Measurements from ENCODE around the gene AKNA. TPM values are rescaled to one million over a fixed set of nuclear protein-coding genes. Genes with fewer than 3 reads are reported as not detected.

AKNA gene
- total RNA-seq, 1 donor from 2014 or later = 16.0 TPM

DNA sequence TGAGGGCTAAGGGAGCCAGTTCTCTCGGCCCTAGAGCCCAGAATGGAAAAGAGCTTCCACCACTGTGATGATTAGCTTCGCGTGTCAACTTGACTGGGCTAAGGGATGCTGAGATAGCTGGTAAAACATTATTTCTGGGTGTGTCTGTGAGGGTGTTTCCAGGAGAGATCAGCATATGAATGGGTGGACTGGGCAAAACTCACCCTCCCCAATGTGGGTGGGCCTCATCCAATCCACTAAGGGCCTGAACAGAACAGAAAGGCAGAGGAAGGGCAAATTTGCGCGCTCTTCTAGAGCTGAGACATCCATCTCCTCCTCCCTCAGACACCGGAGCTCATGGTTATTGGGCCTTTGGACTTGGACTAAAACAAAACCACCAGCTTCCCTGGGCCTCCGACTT is 20.9 kb upstream of the AKNA start:
- no peak overlapping the region for H2AFZ ChIP-seq (ENCODE audit: low read depth, low read length)
- no peak overlapping the region for H3K9ac ChIP-seq (ENCODE audit: low read length)
- TF ChIP-seq EZH2 (IDR thresholded peaks at IDR 0.05; ENCODE audit: insufficient read depth, low read length) = no peak
- TF ChIP-seq, protein P1, sequence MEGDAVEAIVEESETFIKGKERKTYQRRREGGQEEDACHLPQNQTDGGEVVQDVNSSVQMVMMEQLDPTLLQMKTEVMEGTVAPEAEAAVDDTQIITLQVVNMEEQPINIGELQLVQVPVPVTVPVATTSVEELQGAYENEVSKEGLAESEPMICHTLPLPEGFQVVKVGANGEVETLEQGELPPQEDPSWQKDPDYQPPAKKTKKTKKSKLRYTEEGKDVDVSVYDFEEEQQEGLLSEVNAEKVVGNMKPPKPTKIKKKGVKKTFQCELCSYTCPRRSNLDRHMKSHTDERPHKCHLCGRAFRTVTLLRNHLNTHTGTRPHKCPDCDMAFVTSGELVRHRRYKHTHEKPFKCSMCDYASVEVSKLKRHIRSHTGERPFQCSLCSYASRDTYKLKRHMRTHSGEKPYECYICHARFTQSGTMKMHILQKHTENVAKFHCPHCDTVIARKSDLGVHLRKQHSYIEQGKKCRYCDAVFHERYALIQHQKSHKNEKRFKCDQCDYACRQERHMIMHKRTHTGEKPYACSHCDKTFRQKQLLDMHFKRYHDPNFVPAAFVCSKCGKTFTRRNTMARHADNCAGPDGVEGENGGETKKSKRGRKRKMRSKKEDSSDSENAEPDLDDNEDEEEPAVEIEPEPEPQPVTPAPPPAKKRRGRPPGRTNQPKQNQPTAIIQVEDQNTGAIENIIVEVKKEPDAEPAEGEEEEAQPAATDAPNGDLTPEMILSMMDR (IDR thresholded peaks at IDR 0.05; ENCODE audit: insufficient read depth, low read depth, low read length) = no peak
- Mint-ChIP-seq H3K4me3 (ENCODE audit: unreplicated experiment) (no peak overlapping the region), H3K27ac (ENCODE audit: unreplicated experiment) (no peak overlapping the region), H3K27me3 (ENCODE audit: low read depth, unreplicated experiment) (peaks cover 9% of the 10 kb centered on the region), H3K9me3 (ENCODE audit: unreplicated experiment) (no peaks in the 10 kb centered on the region), H3K36me3 (ENCODE audit: low read depth, unreplicated experiment) (peaks cover 5% of the 10 kb centered on the region), H3K4me1 (ENCODE audit: low read depth, unreplicated experiment) (peaks cover 28% of the 10 kb centered on the region)
- no peak overlapping the region for H3K27ac ChIP-seq (ENCODE audit: low read depth, low read length)
- no peaks in the 10 kb centered on the region for H3K79me2 ChIP-seq (ENCODE audit: insufficient read depth, low read length)
- no peak for FAIRE-seq
- no peaks in the 10 kb centered on the region for H3K36me3 ChIP-seq (ENCODE audit: insufficient read depth, low read length)
- no peaks in the 10 kb centered on the region for H4K20me1 ChIP-seq (ENCODE audit: insufficient read depth, low read length)
- no peak overlapping the region for H3K4me3 ChIP-seq (ENCODE audit: insufficient read depth, low read depth, low read length)
- peaks cover 7% of the 10 kb centered on the region for H3K27me3 ChIP-seq (ENCODE audit: insufficient read depth, low read length)
- peaks cover 2% of the 10 kb centered on the region for H3K4me1 ChIP-seq (ENCODE audit: insufficient read depth, low read length)
- H3K4me2 ChIP-seq (ENCODE audit: low read length) = no peak overlapping the region
- DNase-seq (ENCODE audit: low read depth) = no peak
- H3K9me3 ChIP-seq (ENCODE audit: insufficient read depth, low read depth, low read length) = no peaks in the 10 kb centered on the region

DNA sequence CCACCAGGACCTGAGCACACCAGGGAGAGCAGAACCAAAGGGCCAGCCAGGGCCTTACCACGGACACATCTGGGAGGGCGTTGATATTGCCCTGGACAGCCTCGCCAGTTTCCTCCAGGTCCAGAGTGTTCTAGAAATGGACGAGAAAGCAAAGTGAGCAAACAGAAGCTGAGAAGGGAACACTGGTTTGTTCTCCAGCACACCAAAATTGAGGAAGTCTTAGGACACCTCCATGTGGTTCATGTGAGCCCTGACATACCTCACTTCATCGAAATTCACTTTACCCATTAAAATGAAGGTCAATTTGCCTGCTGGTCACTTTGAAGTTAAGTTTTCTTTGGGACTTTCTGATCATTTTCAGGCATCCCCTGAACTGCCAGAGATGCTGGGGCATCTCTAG is 20.1 kb upstream of the AKNA start:
- no peaks in the 10 kb centered on the region for H4K20me1 ChIP-seq (ENCODE audit: insufficient read depth, low read length)

DNA sequence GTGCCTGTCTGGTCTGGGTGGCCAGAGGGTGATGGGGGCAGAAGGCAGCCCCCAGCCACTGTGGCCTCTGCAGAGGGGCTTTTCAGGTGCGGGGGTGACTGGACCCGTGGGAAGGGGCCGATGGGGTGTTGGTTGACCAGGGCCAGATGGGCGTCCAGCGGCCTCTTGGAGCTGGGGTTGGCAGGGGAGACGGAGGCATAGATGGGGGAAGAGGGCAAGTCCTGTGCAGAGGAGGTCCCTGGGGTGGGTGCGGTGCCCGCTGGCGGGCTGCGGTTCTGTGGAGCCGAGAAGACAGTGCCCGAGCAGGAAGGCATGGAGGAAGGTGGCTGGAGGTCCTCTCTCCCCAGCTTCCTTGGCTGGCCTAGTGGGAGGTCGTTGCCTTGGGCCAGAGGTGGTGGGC is 18.7 kb upstream of the AKNA start:
- Mint-ChIP-seq H3K36me3 (ENCODE audit: low read depth, unreplicated experiment) (peaks cover 8% of the 10 kb centered on the region), H3K4me3 (ENCODE audit: unreplicated experiment) (no peak overlapping the region), H3K9me3 (ENCODE audit: unreplicated experiment) (no peaks in the 10 kb centered on the region), H3K27ac (ENCODE audit: unreplicated experiment) (no peak overlapping the region), H3K27me3 (ENCODE audit: low read depth, unreplicated experiment) (peaks cover 9% of the 10 kb centered on the region), H3K4me1 (ENCODE audit: low read depth, unreplicated experiment) (peaks cover 25% of the 10 kb centered on the region)
- Histone ChIP-seq H3K4me3 (ENCODE audit: insufficient read depth, low read depth, low read length) (no peak overlapping the region), H3K4me2 (ENCODE audit: low read length) (no peak overlapping the region), H3K27ac (ENCODE audit: low read depth, low read length) (no peak overlapping the region), H3K36me3 (ENCODE audit: insufficient read depth, low read length) (no peaks in the 10 kb centered on the region), H3K79me2 (ENCODE audit: insufficient read depth, low read length) (no peaks in the 10 kb centered on the region), H3K9me3 (ENCODE audit: insufficient read depth, low read depth, low read length) (no peaks in the 10 kb centered on the region), H4K20me1 (ENCODE audit: insufficient read depth, low read length) (no peaks in the 10 kb centered on the region), H3K4me1 (ENCODE audit: insufficient read depth, low read length) (no peaks in the 10 kb centered on the region), H3K9ac (ENCODE audit: low read length) (no peak overlapping the region), H2AFZ (ENCODE audit: low read depth, low read length) (no peak overlapping the region), H3K27me3 (ENCODE audit: insufficient read depth, low read length) (no peaks in the 10 kb centered on the region)
- FAIRE-seq (no peak), DNase-seq (ENCODE audit: low read depth) (no peak)
- TF ChIP-seq, protein P1 (IDR thresholded peaks at IDR 0.05; ENCODE audit: insufficient read depth, low read depth, low read length) = no peak
- no peak for TF ChIP-seq EZH2 (IDR thresholded peaks at IDR 0.05; ENCODE audit: insufficient read depth, low read length)

More for the DNA sequence above, 20.1 kb upstream of the AKNA start:
- H2AFZ ChIP-seq (ENCODE audit: low read depth, low read length) = no peak overlapping the region
- FAIRE-seq (no peak), DNase-seq (ENCODE audit: low read depth) (no peak)
- Mint-ChIP-seq H3K36me3 (ENCODE audit: low read depth, unreplicated experiment) (peaks cover 5% of the 10 kb centered on the region), H3K4me3 (ENCODE audit: unreplicated experiment) (no peak overlapping the region), H3K27ac (ENCODE audit: unreplicated experiment) (no peak overlapping the region), H3K9me3 (ENCODE audit: unreplicated experiment) (no peaks in the 10 kb centered on the region), H3K4me1 (ENCODE audit: low read depth, unreplicated experiment) (peaks cover 25% of the 10 kb centered on the region), H3K27me3 (ENCODE audit: low read depth, unreplicated experiment) (peaks cover 9% of the 10 kb centered on the region)
- peaks cover 7% of the 10 kb centered on the region for H3K27me3 ChIP-seq (ENCODE audit: insufficient read depth, low read length)
- no peak overlapping the region for H3K4me2 ChIP-seq (ENCODE audit: low read length)
- H3K79me2 ChIP-seq (ENCODE audit: insufficient read depth, low read length) = no peaks in the 10 kb centered on the region
- H3K27ac ChIP-seq (ENCODE audit: low read depth, low read length) = no peak overlapping the region
- no peaks in the 10 kb centered on the region for H3K9me3 ChIP-seq (ENCODE audit: insufficient read depth, low read depth, low read length)
- no peaks in the 10 kb centered on the region for H3K36me3 ChIP-seq (ENCODE audit: insufficient read depth, low read length)
- no peak overlapping the region for H3K9ac ChIP-seq (ENCODE audit: low read length)
- H3K4me1 ChIP-seq (ENCODE audit: insufficient read depth, low read length) = no peaks in the 10 kb centered on the region
- H3K4me3 ChIP-seq (ENCODE audit: insufficient read depth, low read depth, low read length) = no peak overlapping the region
- TF ChIP-seq, protein P1 (IDR thresholded peaks at IDR 0.05; ENCODE audit: insufficient read depth, low read depth, low read length) = no peak
- no peak for TF ChIP-seq EZH2 (IDR thresholded peaks at IDR 0.05; ENCODE audit: insufficient read depth, low read length)
